GM12891 (cell line): ENCODE data around the gene ADGRL3.

Experiments
- POLR2A ChIP-seq: IDR thresholded peaks from 2 replicates; pipeline ENCODE4 v1.6.1; 2011; ENCODE audit warnings: low read depth, low read length, control low read depth
- POLR2AphosphoS5 ChIP-seq: IDR thresholded peaks from 2 replicates; pipeline ENCODE4 v1.6.1; 2011; ENCODE audit warnings: low read depth, low read length, control low read depth

DNA sequence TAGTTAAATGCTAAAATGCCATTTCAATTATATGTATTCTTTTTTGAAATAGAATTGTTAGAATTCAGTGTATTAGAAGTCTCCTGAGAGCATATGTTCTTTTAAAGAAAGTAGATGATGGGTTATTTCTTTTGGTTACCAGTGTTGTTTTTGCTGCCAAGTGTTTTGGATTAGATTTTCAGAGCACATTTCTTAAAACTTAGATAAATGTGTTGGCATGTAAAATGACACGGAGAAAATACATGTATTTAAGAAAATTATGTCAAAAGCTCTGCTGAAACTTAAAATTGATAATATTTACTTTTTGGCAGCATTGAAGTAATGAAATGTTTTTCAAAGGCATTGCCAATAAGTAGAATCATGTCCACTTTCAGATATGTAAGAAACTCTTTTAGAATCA, 379.7 kb downstream of the ADGRL3 start:
- TF ChIP-seq POLR2A (no peak), POLR2AphosphoS5 (no peak)
